ENCODE measurements around the gene HEMK1.

DNA sequence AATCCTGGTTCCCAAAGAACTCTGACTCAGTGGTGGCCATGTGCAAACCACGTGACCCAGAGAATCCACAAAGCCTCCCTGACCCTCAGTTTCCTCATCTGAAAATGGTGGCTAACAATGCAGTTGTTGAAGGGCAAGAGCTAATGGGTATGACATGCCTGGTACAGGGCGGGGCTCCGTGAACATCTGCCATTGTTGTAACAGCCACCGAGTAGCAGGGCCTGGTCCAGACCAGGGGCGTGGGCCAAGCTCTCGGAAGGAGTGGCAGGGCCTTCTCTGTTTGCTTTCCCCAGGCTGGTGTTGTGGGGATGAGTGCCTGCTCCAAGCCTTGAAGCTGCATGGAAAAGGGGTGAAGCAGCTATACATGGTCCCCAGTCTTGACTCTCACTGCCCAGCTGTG is 61.1 kb downstream of the HEMK1 start:
- TF ChIP-seq, protein P1, sequence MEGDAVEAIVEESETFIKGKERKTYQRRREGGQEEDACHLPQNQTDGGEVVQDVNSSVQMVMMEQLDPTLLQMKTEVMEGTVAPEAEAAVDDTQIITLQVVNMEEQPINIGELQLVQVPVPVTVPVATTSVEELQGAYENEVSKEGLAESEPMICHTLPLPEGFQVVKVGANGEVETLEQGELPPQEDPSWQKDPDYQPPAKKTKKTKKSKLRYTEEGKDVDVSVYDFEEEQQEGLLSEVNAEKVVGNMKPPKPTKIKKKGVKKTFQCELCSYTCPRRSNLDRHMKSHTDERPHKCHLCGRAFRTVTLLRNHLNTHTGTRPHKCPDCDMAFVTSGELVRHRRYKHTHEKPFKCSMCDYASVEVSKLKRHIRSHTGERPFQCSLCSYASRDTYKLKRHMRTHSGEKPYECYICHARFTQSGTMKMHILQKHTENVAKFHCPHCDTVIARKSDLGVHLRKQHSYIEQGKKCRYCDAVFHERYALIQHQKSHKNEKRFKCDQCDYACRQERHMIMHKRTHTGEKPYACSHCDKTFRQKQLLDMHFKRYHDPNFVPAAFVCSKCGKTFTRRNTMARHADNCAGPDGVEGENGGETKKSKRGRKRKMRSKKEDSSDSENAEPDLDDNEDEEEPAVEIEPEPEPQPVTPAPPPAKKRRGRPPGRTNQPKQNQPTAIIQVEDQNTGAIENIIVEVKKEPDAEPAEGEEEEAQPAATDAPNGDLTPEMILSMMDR (IDR thresholded peaks at IDR 0.05), result no peak
- TF ChIP-seq POLR2A (IDR thresholded peaks at IDR 0.05), result no peak

All from esophagus squamous epithelium (tissue), 4 donors.